ENCODE data around the gene PREPL.

DNA sequence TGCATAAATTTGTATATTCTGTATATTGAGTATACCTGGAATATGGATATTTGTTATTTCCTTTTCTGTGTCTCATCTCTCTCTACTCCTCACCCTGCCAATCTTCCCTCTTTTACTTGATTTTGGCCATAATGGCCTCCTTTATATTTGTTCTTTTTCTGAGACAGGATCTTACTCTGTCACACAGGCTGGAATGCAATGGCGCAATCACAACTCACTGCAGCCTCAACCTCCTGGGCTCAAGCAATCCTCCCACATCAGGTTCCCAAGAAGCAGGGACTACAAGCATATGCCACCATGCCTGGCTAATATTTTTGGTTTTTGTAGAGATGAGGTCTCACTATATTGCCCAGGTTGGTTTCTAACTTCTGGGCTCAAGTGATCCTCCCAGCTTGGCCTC is 30.5 kb downstream of the PREPL start:
- TF ChIP-seq, protein P1, sequence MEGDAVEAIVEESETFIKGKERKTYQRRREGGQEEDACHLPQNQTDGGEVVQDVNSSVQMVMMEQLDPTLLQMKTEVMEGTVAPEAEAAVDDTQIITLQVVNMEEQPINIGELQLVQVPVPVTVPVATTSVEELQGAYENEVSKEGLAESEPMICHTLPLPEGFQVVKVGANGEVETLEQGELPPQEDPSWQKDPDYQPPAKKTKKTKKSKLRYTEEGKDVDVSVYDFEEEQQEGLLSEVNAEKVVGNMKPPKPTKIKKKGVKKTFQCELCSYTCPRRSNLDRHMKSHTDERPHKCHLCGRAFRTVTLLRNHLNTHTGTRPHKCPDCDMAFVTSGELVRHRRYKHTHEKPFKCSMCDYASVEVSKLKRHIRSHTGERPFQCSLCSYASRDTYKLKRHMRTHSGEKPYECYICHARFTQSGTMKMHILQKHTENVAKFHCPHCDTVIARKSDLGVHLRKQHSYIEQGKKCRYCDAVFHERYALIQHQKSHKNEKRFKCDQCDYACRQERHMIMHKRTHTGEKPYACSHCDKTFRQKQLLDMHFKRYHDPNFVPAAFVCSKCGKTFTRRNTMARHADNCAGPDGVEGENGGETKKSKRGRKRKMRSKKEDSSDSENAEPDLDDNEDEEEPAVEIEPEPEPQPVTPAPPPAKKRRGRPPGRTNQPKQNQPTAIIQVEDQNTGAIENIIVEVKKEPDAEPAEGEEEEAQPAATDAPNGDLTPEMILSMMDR (IDR thresholded peaks at IDR 0.05; ENCODE audit: insufficient read depth, low read length, poor library complexity, severe bottlenecking) = no peak
- no peak for TF ChIP-seq EZH2phosphoT487 (conservative IDR thresholded peaks at IDR 0.05; ENCODE audit: low read length)

All from SU-DHL-6 (cell line).